ENCODE data around the gene PPP1R15A.
"Not testable (repeated sequence)": the region's sequence is repeated elsewhere in the genome, so short reads cannot be mapped to it uniquely, and the experiment has no call there.

The PPP1R15A gene

DNA sequence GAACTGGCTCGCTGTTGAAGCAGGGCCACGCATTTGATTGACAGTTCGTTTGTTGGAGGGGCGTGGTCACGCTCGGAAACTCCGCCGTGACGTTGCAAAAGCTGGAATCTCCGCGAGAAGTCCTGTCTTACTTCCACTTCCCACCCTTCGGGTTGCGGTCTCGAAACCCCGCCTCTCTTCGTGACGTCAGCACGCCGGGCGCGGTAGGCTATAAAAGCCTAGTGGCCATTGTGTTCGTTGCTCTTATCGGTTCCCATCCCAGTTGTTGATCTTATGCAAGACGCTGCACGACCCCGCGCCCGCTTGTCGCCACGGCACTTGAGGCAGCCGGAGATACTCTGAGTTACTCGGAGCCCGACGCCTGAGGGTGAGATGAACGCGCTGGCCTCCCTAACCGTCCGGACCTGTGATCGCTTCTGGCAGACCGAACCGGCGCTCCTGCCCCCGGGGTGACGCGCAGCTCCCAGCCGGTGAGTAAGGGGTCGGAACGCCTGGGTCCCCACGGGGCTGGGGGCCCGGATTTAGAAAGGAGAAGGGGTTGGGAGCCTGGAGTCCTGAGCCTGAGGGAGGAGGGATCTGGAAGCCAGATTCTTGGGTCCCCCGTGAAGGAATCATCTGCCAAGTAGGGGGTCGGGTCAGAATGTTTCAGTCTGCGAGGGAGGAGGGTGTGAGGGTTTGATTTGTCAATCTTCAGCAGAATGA lies at the start of gene PPP1R15A:
PPP1R15A (plus strand) TSS at position 240 of the 702 bp plus-strand sequence. CDS start 813 bp downstream, outside the sequence.
- DNase-seq = peak; percentile 99

DNA sequence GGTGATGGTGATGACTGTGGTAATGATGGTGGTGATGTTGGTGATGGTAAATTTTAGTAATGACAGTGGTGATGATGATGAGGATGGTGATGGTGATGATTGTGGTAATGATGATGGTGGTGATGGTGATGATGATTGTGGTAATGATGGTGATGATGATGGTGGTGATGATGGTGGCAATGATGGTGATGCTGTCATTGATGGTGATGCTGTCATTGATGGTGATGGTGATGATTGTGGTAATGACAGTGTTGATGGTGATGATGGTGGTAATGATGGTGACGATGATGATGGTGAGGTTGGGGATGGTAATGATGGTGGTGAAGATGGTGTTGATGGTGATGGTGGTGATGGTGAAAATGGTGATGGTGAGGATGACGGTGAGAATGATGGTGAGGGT lies 49.7 kb upstream of the PPP1R15A start:
- no peak for DNase-seq

DNA sequence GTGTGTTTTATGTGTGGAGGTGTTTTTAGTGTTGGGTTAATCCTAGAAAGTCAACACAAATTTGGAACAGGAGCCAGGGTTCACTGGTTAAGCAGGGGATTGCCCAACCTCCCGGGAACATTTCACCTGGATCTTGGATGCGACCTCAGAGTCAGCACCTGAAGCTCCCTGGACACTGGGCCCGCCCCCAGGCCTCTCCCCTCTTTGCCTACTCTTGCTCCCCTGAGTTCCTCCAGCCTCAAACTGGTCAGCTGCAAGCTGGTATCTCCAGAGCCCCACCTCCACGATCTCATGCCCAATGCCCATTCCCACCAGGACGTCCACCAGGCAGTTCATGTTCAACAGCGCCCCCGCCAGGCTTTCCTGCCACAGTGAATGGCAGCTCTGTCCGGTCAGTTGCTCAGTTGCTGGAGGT lies 45.6 kb upstream of the PPP1R15A start:
- DNase-seq = no peak

DNA sequence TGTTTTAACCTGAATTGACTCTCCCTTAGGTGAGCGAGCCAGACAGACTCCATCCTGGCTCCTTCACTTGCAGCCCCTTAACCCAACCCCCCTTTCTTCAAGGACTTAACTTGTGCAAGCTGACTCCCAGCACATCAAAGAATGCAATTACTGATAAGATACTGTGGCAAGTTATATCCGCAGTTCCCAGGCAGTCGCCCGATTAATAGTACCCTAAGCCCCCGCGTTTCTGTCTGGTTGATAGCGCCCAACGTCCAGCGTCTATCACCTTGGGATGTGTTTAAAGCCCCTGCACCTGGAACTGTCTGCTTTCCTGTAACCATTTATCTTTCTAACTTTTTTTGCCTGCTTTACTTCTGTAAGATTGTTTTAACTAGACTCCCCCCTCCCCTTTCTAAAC lies 42.1 kb upstream of the PPP1R15A start:
- DNase-seq = no peak

DNA sequence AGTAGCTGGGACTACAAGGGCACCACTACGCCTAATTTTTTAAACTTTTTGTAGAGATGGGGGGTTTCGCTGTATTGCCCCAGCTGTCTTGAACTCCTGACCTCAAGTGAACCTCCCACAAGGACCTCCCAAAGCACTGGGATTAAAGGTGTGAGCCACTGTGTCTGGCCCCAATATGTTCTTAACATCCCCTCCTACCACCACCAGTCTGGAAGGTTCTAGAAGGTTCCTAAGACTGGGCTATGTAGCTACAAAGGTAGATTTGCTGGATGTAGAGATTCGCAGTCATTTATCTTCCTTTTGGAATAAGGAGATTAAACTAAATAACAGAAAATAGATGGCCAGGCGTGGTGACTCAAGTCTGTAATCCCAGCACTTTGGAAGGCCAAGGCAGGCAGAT lies 41.3 kb upstream of the PPP1R15A start:
- DNase-seq = no peak

DNA sequence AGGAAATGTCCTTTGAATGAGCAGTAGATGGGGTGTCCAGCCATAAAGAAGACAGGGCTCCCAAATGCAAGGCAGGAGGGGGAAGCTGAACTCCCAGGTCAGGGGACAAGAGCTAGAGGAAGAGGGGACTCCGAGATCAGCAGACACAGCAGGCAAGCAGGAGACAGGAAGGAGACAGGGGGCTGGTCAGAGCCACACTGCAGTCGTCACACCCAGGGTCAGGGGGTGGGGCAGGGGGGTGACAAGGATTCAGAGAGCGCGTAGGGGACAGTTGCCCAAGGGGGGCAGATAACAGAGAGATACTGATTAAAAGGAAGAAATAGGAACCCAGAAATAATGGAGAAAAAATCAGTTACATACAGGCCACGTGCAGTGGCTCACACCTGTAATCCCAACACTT lies 39.2 kb upstream of the PPP1R15A start:
- DNase-seq = no peak

DNA sequence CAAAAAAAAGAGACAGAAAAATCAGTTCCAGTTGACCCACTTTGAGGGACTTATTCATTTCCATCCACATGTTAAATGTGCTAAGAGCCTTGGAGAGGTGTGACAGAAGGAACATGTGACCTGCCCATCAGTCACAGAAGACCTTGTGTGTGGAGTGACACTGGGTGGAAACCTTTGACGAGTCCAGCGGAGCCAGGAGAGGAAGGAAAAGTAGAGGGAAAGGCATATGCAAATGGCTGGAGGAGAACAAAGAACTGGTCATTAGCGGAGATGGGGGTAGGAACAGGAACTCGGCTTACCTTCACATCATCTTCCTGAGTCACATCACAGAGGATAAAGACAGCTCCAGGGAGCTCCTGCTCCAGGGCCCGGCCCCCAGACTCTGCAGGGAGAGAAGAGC lies 38.2 kb upstream of the PPP1R15A start:
- DNase-seq = no peak

DNA sequence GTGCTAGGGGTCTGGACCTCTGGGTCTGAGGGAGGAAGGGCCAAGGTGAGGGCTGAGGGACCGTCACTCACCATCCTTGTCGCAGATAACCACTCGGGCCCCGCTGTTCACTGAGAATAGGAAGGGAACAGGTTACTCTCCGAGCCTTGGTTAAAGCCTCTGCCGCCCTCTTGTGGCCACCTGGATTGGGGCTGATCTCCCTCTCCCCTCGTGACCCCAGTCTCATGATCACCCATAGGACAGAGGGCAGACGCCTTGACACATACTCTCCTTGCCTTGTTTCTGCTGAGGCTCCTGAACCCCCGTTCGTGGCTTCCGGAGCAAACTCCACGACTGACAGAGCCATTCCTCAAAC lies 36.5 kb upstream of the PPP1R15A start:
- DNase-seq = peak; percentile 95

DNA sequence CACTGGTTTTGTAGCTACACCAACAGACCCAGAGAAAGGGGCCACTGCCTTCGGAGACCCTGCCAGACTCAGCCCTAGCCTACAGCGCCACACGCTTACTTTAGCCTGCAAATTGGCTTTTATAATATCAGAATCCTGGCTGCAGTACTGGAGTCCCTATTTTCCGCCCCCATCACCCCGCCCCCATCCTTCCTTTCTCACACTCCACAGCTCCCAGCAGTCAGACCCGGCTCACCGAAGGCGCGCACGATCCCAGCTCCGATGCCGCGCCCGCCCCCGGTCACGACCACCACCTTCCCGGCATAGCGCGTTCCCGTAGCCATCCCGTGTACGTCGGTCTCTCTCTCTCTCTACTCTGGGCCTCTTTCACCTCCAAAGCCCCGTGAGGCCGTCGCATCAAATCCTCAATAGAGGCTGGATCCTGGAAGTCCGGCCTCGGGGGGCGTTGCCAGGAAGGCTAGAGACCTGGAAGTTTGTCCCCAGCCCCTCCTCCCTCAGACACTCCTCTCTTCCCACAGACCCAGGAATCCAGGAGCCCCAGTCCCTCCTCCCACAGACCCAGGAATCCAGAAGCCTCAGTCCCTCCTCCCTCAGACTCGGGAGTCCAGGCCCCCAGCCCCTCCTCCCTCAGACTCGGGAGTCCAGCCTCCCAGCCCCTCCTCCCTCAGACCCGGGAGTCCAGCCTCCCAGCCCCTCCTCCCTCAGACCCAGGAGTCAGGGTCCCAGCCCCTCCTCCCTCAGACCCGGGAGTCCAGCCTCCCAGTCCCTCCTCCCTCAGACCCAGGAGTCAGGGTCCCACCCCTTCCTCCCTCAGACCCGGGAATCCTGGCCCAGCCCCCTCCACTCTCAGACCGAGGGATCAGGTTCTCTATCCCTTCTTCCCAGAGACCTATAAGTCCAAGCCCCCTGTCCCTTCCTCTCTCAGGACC lies 35.9 kb upstream of the PPP1R15A start, which contains the start of gene HSD17B14:
HSD17B14 (minus strand) TSS at position 403 of the 929 bp plus-strand sequence; CDS start at position 323, 80 bp downstream.
- DNase-seq = no peak

DNA sequence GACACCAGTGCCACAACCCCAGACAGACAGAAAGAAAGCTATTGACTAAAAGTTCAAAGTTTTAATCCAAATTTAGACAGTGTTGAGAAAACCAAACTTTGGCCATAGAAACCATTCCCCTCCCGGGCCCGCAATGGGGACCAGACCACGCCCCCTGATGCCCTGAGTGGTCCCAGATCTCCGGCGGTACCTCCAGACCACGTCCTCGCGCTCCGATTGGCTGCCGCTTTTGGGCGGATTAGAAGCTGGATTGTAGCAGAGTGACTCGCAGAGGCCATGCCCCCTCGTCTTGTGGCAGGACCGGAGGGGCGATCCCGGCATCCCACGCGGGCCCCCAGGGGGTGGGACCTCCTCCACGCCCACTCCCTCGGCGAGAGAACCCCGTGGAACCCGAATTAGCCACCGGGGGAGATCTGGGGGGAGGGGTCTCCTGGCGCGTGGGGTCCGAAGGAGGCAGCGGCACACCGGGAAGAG lies 35.1 kb upstream of the PPP1R15A start:
- DNase-seq = peak; percentile 79

DNA sequence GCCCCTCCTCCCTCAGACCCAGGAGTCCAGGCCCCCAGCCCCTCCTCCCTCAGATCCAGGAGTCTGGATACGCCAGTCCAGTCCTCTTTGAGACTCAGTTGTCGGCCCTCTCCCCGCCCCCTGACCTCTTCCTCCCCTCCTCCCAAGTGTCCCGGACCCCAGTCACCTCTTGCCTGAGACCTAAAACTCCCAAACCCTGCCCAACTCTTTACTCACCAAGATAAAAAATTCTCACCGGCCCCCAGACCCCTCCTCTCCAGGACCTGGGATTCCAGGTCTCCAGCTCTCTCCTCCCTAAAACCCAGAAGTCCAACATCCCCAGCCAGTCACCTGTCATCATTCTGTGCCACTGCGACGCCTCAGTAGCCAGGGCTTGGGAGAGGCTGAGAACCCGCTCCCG lies 34.5 kb upstream of the PPP1R15A start:
- DNase-seq = no peak

DNA sequence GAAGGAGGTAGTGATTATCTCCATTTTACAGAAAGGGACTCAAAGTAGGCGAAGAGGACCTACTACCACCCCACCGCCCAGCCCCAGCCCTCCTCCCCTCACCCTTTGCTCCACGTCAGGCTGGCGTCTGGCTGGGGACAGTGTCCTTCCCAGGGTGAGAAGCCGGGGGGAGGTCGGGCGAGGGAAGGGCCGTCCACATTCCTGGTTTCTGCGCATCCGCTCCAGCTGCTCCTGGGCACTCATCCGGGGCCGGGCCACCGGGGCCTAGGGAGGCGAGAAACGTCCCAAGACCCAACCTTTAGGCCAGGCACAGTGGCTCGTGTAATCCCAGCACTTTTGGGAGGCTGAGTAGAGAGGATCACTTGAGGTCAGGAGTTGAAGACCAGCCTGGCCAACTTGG lies 31.2 kb upstream of the PPP1R15A start:
- DNase-seq = no peak

DNA sequence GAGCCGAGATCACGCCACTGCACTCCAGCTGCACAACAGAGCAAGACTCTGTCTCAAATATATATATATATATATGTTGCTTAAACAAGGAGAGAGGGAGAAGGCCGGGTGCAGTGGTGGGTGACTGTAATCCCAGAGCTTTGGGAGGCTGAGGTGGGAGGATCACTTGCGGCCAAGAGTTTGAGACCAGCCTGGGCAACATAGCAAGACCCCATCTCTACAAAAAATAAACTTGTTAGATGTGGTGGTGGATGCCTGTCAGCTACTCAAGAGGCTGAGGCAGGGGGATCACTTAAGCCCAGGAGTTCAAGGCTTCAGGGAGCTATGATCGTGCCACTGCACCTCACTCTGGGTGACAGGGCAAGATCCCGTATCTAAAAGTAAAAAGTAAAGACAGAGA lies 30.6 kb upstream of the PPP1R15A start:
- DNase-seq = no peak

DNA sequence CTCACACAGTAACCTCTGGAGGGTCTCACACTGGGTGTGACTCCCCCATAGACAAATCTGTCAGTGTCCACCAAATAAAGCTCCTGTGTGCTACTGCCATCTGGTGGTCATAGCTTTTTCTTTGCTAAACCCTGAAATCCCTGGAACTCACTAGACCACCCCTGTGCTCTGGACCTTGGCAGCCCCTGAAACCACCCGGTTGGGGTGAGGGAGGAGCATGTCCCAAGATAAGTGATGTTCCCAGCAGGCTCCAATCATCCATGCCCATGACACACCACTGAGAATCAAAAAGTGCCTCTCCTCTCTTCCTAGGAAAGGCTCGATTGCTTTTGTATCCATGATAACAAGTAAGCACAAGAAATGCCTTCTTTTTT lies 29.4 kb upstream of the PPP1R15A start:
- peak; percentile 33 for DNase-seq

DNA sequence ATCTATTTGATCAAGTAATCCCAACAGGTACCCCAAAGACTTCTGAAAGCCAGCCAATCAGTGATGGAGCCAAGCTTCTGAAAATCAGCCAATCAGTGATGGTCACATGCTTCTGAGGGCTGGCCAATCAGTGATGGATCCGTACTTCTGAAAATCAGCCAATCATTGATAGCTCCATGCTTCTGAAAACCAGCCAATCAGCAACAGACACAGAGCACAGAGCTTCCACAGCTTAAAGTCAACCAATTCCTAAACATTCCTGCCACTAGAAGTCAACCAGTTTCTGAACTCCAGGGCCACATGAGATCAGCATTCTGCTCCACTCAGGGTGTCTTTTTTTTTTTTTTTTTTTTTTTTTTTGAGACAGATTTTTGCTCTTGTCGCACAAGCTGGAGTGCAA lies 27.7 kb upstream of the PPP1R15A start:
- DNase-seq = no peak

DNA sequence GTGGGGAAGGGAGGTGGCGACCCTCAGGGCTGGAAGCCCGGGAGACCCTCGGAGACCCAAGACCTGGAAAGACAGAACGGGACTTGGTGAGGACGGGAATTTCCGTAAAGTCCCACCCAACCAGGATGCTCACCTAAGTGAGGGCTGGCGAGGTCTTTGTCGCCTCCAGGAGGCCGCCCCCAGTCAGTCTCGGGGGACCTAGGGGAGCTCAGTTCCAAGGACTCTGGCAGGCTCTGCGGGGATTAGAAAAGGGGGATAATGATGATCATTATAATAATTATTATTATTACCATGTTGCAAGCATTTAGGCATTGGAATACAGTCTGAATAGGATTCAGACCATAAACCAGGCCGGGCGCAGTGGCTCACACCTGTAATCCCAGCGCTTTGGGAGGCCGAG lies 26.8 kb upstream of the PPP1R15A start:
- no peak for DNase-seq

DNA sequence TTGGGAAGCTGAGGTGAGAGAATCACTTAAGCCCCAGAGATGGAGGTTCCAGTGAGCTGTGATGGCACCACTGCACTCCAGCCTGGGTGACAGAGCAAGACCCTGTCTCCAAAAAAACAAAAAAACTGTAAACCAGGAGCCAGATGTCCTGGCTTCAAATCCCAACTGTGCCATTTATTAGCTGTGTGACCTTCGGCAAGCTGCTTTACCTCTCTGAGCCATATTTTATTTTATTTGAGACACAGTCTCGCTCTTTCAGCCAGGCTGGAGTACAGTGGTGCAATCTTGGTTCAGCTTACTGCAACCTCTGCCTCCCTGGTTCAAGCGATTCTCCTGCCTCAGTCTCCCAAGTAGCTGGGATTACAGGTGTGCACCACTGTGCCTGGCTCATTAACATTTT lies 25.6 kb upstream of the PPP1R15A start:
- DNase-seq = not testable (repeated sequence)

DNA sequence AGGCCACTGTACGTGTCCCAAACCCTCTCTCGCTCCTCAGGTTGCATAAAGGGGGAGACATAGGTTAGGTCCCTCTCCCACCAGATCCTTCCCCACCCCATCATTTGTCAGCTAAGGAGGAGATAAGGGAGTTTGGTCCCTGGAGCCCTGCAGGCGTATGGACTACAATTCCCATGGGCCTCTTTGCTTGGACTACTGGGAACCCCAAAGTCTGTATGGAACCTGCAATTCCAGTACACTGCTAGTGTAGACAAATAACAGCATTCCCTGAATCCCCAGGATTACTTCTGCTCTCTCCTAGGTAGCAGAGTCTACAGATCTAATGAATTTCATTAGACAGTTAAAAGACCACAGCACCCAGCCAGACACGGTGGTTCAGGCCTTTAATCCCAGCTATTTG lies 19.9 kb upstream of the PPP1R15A start:
- no peak for DNase-seq

DNA sequence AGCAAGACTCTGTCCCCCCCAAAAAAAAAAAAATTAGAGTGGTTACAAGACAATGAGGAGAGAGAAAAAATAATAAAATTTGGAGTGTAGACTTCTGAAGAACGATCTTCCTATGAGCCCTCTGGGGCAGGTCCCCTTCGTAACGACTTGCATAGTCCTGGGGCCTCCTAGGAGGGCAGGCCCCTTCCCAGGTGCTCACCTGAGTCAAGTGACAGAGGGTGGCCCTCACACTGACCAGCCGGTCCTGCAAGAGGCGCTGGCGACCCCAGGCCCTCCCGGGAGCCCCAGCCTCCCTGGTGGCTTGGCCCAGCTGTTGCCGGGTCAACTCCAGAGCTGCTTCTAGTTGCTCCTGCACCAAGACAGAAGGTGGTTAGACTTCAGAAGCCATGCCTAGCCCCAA lies 18.7 kb upstream of the PPP1R15A start:
- no peak for DNase-seq

DNA sequence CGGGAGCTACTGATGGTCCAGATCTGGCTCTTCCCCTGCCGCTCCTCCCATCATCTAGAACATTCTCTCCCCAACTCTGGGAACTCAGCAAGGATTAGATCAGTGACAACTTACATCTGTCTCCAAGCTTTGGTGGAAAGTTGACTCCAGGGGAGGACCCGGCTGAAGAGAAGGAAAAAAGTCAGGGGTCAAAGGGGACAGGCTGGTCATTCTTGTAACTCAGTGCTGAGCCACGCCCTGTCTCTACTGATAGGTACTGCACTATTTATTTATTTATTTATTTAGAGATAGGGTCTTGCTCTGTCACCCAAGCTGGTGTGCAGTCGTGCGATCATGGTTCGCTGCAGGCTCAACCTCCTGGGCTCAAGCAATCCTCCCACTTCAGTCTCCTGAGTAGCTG lies 18.1 kb upstream of the PPP1R15A start:
- DNase-seq = no peak

DNA sequence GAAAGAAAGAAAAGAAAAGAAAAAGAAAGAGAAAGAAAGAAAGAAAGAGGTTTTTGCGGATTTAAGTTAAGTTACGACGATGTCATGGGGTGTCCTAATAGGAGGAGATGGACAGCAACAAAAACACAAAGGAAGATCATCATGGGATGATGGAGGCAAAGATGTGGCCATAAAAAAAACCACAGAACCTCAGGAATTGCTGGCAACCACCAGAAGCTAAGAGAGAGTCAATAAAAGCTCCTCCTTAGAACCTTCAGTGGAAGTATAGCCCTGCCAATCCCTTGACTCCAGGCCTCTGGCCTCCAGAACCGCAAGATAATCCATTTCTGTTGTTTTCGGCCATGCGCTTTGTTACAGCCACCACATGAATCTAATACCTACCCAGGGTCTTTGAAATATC lies 15.3 kb upstream of the PPP1R15A start:
- DNase-seq = no peak

DNA sequence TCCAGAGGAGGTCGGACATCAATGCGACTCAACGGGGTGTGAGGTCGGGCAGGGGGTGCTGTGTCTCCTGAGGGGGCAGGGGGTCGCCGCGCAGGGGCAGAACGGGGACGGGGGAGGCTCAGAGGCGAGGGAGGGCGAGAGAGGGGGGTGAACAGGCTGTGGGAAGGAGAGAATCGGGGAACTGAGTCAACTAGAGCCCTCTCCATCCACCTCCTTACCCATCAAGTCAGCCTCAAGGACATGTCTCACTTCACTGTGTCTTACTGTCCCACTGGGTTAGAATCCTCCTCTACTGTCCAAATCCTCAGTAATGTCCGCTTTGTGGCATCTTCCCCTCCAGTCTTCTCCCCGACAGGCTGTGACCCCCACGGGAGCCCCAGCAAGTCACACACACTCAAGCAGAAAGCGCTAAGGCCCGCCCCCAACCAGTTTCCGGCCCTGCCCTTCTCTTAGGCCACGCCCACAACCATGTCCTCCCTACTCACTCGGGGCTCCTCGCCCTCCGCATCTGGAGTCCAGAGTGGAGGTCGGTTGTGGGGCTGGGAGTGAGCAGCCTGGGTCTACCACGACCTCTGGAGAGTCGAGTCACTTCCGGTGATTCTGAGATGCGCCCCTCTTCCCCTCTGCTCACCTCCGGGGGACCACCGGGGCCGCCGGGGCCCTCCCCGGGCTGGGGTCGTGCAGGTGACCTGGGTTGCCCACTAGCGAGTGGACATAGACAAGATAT lies 13.1 kb upstream of the PPP1R15A start:
- DNase-seq = peak; percentile 80
